Activated CD8-positive, alpha-beta memory T cell treated with anti-CD3 and anti-CD28 coated beads for 1 hour (primary cell): ENCODE measurements around the gene U2SURP.
"Not testable (repeated sequence)": the region's sequence is repeated elsewhere in the genome, so short reads cannot be mapped to it uniquely, and the experiment has no call there.

ENCODE experiments used
- DNase-seq, 2 donors: peaks; one replicate each; pipeline ENCODE4 v3.0.0-alpha.2; 2020; ENCODE audit warnings: low read depth in 1 of 2; ENCODE audit errors: extremely low read depth in 1 of 2

The U2SURP gene

DNA sequence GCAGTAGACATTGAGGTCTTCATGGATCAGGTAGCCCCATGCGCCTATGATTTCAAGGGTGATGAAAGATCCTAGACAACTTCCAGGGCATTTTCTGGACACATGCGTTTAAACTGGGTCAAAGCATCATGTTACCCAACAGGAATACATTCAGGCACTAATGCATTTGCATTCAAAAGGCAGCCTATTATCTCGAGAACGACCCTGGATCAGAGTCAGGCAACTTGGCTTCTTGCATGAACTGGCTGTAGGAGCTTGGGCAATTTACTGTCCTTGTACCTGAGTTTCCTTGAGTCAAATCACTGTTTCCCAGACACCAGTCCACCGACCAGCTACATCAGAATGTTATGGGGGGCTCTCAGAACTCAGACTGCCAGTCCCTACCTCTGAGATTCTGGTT is 66.7 kb downstream of the U2SURP start:
- no peak for DNase-seq

DNA sequence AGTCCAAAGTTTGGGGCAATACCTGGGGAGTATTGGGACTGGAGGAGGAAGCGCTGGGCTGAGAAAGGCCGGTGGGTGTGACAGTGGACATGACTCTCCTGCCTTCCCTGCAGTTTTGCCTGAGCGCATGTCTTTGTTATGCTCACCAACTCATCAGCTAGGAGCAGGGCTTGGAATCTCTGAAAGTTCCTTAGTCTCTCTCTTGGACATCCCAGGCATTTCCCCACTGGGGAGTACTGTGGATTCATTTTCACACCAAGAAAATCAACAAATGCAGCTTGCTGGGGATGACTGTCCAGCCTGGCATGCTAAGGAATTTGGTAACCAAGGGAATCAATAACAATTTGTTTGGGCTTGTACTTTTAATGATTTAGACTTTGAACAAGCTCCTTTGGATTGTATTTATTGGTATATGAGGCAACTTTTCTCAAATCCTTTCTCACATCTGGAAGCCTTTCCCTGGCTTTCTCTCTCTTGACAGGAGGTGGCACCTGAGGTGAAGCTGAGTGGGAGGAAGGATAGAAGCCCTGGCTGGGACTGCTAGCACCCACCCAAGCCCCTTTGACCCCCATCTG is 69.7 kb downstream of the U2SURP start:
- no peak for DNase-seq

GRCh38 chr3:143071776-143072175 is 70.4 kb downstream of the U2SURP start:
- no peak for DNase-seq

DNA sequence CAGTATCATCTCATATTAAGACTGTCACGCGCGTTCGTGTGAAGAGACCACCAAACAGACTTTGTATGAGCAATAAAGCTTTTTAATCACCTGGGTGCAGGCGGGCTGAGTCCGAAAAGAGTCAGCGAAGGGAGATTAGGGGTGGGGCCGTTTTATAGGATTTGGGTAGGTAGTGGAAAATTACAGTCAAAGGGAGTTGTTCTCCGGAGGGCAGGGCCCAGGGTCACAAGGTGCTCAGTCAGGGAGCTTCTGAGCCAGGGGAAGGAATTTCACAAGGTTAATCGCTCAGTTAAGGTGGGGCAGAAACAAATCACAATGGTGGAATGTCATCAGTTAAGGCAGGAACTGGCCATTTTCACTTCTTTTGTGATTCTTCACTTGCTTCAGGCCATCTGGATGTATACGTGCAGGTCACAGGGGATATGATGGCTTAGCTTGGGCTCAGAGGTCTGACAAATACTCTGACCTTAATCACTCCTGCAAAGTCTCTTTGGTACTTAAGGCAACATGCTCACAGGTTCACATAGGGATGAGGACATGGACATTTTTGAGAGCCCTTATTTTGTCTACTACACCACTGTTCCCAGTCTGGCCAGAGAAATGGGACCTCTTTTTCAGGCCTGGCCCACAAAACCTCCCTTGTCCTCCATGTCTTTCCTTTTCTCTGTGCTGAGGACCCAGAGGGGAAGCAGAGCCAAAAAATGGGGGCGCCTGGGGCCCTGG is 71.1 kb downstream of the U2SURP start:
- not testable (repeated sequence) for DNase-seq

- not testable (repeated sequence) for DNase-seq
These were observed 72.2 kb downstream of the U2SURP start for GRCh38 chr3:143073541-143073940.

DNA sequence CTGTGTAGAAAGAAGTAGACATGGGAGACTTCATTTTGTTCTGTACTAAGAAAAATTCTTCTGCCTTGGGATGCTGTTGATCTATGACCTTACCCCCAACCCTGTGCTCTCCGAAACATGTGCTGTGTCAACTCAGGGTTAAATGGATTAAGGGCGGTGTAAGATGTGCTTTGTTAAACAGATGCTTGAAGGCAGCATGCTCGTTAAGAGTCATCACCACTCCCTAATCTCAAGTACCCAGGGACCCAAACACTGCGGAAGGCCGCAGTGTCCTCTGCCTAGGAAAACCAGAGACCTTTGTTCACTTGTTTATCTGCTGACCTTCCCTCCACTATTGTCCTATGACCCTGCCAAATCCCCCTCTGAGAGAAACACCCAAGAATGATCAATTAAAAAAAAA is 72.6 kb downstream of the U2SURP start:
- DNase-seq = not testable (repeated sequence)

- DNase-seq = no peak
These were observed 77.5 kb downstream of the U2SURP start for GRCh38 chr3:143078883-143079282.

DNA sequence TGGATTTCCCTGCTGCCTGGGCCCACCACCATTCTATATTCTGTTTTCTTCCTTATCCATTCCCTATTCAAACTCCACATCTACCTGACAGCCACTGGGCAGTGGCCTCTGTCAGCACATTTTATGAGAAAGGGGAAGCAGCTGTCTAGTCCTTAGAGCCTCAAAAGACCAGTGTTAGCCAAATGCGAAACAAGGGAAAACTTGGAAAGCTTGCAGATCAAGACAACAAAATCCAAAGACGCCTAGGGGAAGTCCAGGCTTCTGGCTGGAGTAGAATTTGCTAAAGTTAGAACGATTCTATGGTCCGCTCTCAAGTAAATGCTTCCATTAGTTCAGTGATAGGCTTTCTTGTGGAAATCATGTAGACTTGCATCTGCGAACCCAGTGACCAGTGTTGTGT is 78.8 kb downstream of the U2SURP start:
- DNase-seq = no peak

DNA sequence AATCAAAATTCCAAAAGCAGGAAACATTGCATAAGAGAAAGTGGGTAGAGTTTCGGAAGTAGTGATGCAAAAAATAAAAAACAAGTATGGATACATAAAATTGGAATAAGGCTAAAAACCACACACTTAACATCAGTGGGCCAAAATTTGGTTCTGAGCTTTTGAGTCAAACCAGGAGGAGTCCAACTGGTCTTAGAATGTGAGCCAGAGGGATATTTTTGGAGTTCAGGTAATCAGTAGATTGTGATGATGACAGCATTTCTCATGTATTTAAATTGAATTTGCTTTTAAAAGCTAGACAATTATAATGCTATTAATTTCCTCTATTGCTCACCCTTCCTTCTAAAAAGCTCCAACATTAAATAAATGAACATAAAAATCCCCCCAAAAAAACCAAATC is 80.0 kb downstream of the U2SURP start:
- DNase-seq = no peak

- DNase-seq = no peak
These were observed 80.7 kb downstream of the U2SURP start for GRCh38 chr3:143081844-143082778.

- no peak for DNase-seq
These were observed 82.4 kb downstream of the U2SURP start for GRCh38 chr3:143083781-143084180.

GRCh38 chr3:143084856-143085731 is 83.7 kb downstream of the U2SURP start:
- DNase-seq = no peak

DNA sequence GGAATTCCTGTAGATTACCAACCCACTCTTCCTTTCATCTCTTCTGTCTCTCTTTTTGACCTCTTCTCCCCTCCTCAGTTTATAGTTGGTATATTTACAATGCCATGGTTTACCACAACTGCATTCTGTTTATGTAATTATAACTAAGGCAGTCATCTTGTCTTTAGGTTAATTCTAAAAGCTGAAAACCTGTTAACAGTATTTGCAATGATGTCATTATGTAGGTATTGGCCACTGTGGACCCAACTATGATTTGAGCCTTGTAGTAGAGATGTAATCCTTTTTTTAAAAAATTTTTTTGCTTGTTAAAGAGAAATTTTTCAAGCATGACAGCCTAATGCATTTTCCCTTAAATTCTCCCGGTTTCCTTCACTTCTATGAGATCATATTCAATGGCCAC is 87.5 kb downstream of the U2SURP start:
- DNase-seq = no peak

DNA sequence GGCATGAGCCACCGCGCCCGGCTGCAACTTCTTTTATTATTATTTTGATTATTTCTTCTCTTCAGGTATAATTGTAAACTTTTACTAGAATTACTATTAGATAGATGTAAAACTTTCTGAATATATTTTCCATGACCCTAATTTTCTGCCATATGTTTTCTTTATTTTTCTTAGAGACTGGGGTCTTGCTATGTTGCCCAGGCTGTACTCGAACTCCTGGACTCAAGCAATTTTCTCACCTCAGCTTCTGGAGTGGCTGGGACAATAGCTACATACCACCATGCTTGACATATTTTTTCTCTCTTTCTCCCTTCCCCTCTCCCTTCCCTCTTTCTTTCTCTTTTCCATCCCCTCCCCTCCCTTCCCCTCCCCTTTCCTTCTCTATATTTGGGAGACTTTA is 88.6 kb downstream of the U2SURP start:
- DNase-seq = no peak

DNA sequence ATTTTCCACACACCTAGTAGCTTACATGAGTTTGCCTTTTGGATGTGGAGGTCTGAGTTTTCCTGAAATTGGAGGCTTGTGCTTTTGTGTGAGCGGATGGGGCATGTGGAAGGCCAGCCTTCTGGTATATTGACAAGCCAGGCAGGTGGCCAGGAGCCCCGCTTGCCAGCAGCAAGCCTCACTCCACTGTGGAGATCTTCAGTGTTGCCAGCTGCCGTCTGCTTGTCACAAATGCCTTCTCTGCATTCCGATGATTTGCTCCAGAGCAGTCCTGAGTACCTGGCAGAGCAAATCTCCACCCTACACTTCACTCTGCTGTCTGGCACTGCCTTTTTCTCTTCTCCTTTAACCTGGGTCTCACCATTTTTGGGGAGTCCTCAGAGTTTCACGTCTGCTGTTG is 89.1 kb downstream of the U2SURP start:
- no peak for DNase-seq

- DNase-seq = no peak
These were observed 89.8 kb downstream of the U2SURP start for GRCh38 chr3:143090976-143091837.

DNA sequence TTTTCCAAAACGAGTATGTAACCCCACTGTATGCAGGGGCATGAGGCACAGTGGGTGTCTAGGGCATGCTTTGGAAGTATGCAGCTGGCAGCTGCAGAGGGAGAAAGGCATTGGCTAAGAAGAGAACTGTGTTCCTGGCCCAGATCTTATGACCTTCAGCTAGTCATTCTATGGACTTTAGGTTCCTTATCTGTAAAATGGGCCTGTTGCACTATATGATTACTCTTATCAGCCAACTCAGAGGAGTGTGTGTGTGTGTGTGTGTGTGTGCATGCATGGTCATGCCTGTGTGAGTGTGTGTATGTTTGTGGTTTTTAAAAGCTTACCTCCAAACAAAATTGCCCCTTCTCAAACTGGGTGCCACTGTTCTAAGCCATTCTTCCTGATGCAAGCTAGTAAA is 90.8 kb downstream of the U2SURP start:
- no peak for DNase-seq

DNA sequence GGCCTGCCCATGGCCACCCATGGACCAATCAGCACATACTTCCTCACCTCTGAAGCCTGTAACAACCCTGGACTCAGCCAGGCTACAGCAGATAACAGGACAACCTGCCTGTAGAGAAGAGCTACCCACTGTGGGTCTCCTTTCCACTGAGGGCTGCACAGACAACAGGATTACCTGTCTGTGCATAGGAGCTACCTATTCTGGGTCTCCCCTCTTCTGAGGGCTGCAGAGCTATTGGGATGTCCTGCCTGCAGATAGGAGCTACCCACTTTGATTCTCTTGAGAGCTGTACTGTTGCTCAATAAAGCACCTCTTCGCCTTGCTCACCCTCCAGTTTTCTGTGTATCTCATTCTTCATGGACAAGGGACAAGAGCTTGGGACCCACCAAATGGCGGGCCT is 94.4 kb downstream of the U2SURP start:
- no peak for DNase-seq

- DNase-seq = no peak
These were observed 96.8 kb downstream of the U2SURP start for GRCh38 chr3:143098032-143098764.
